ENCODE results near the gene MPST. TPM values are rescaled to one million over a fixed set of nuclear protein-coding genes. Genes with fewer than 3 reads are reported as not detected.

MPST gene
- total RNA-seq, 1 experiment from 2014 or later, result 66.6 TPM

DNA sequence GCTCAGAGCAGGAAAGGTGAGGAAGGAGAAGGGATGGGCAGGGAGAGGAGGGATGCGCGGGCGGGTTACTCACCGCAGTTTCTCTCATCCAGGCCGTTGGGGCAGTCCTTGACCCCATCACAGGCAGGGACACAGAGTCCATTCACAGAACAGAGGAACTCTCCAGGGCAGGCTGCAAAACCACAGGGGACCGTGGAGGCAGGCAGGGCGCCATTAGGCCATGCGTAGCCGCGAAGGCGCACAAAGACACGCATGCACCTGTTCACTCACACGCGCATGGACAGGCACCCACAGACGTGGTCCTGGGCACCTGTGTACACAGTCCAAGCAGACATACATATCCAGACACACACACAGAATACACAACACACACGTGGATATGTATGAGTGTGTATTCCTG lies 55.0 kb downstream of the MPST start:
- H3K4me3 ChIP-seq (ENCODE audit: low read depth, low read length, poor library complexity, severe bottlenecking), result no peak overlapping the region
- H3K9me3 ChIP-seq (ENCODE audit: low read depth, low read length, poor library complexity, severe bottlenecking), result no peaks in the 10 kb centered on the region
- no peak for DNase-seq (ENCODE audit: low spot score)
- intact Hi-C loops (cut with micrococcal nuclease; ENCODE audit: unreplicated experiment), result no loop called here
- no peaks in the 10 kb centered on the region for H3K36me3 ChIP-seq (ENCODE audit: insufficient read depth, low read length, poor library complexity, severe bottlenecking)
- no peak for TF ChIP-seq CTCF (conservative IDR thresholded peaks at IDR 0.05; ENCODE audit: low read depth, low read length)
- no peak for TF ChIP-seq EZH2 (IDR thresholded peaks at IDR 0.05; ENCODE audit: borderline replicate concordance, low read depth, low read length, poor library complexity, severe bottlenecking)
- POLR2A ChIA-PET (ENCODE audit: low non-redundant PET), result no interaction called here
- no peaks in the 10 kb centered on the region for H3K4me1 ChIP-seq (ENCODE audit: insufficient read depth, low read length, poor library complexity, severe bottlenecking)
- CTCF ChIA-PET, result no interaction called here
- H3K27me3 ChIP-seq (replicated peaks; ENCODE audit: insufficient read depth, low read depth, low read length, poor library complexity), result peaks cover 35% of the 10 kb centered on the region
- no TSS peak for BruUV-seq (replicated peaks)
- no peak overlapping the region for H3K27ac ChIP-seq (ENCODE audit: low read depth, low read length, poor library complexity, severe bottlenecking)

DNA sequence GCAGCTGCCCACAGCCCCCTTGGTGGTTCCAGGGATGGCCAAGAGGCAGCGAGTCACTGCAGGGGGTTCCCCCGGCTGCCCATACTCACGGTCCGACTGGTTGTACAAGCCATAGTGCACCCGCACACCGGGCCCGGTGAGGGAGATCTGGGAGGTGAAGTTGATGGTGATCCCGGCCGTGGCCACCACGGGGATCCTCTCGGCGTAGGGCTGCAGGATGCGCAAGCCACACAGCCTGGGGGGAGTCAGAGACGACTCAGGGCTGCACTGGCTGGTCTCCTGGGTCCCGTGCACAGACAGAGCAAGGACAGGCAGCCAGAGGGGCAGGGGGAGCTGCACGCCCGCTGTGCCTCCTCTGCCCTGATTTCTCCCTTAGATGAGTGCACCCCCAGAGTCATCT lies 55.5 kb downstream of the MPST start:
- no peaks in the 10 kb centered on the region for H3K4me1 ChIP-seq (ENCODE audit: insufficient read depth, low read length, poor library complexity, severe bottlenecking)
- H3K9me3 ChIP-seq (ENCODE audit: low read depth, low read length, poor library complexity, severe bottlenecking), result no peaks in the 10 kb centered on the region
- POLR2A ChIA-PET (ENCODE audit: low non-redundant PET), result no interaction called here
- TF ChIP-seq EZH2 (IDR thresholded peaks at IDR 0.05; ENCODE audit: borderline replicate concordance, low read depth, low read length, poor library complexity, severe bottlenecking) (no peak), CTCF (conservative IDR thresholded peaks at IDR 0.05; ENCODE audit: low read depth, low read length) (no peak)
- H3K27me3 ChIP-seq (replicated peaks; ENCODE audit: insufficient read depth, low read depth, low read length, poor library complexity), result peaks cover 30% of the 10 kb centered on the region
- no peak for DNase-seq (ENCODE audit: low spot score)
- no peak overlapping the region for H3K4me3 ChIP-seq (ENCODE audit: low read depth, low read length, poor library complexity, severe bottlenecking)
- H3K27ac ChIP-seq (ENCODE audit: low read depth, low read length, poor library complexity, severe bottlenecking), result no peak overlapping the region
- CTCF ChIA-PET, result interaction anchor here (0.6 kb wide), 1 partner anchor 78 kb away, joined by 3 read pairs; no protein-coding TSS in a partner anchor
- no peaks in the 10 kb centered on the region for H3K36me3 ChIP-seq (ENCODE audit: insufficient read depth, low read length, poor library complexity, severe bottlenecking)
- BruUV-seq (replicated peaks), result no TSS peak
- intact Hi-C loops (cut with micrococcal nuclease; ENCODE audit: unreplicated experiment), result loop anchor here (5.0 kb wide), 1 partner anchor 122 kb away; no protein-coding TSS in a partner anchor

DNA sequence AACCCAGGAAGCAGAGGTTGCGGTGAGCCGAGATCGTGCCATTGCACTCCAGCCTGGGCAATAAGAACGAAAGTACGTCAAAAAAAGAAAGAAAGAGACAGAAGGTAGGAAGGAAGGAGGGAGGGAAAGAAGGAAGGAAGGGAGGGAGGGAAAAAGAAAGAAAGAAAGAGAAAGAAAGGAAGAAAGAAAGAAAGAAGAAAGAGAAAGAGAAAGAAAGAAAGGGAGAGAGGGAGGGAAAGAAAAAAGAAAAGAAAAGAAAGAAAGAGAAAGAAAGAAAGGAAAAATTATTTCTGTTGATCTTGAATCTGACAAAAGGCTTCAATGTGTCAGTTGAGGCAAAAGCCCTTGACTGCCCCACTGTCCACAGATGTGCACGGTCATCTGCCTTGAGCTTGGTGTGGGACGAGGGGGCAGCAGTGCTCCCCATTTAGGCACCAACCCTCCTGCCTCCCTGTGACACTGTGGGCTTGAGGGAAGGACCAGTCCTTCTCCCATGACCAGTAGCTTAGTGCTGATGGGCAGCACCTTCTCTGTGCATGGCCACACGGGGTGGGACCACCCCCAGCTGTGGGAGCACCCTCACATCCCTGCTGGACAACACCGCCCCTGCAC lies 56.4 kb downstream of the MPST start:
- intact Hi-C loops (cut with micrococcal nuclease; ENCODE audit: unreplicated experiment), result loop anchor here (5.0 kb wide), 1 partner anchor 121 kb away; no protein-coding TSS in a partner anchor

More for the DNA sequence above, 56.4 kb downstream of the MPST start:
- no TSS peak for BruUV-seq (replicated peaks)
- ChIA-PET CTCF (interaction anchor here (0.6 kb wide), 1 partner anchor 77 kb away, joined by 3 read pairs; no protein-coding TSS in a partner anchor), POLR2A (ENCODE audit: low non-redundant PET) (no interaction called here)
- no peak overlapping the region for H3K4me3 ChIP-seq (ENCODE audit: low read depth, low read length, poor library complexity, severe bottlenecking)
- DNase-seq (ENCODE audit: low spot score), result no peak
- H3K27ac ChIP-seq (ENCODE audit: low read depth, low read length, poor library complexity, severe bottlenecking), result no peak overlapping the region
- no peaks in the 10 kb centered on the region for H3K36me3 ChIP-seq (ENCODE audit: insufficient read depth, low read length, poor library complexity, severe bottlenecking)
- no peaks in the 10 kb centered on the region for H3K4me1 ChIP-seq (ENCODE audit: insufficient read depth, low read length, poor library complexity, severe bottlenecking)
- TF ChIP-seq CTCF (conservative IDR thresholded peaks at IDR 0.05; ENCODE audit: low read depth, low read length), result no peak
- peaks cover 25% of the 10 kb centered on the region for H3K27me3 ChIP-seq (replicated peaks; ENCODE audit: insufficient read depth, low read depth, low read length, poor library complexity)
- no peaks in the 10 kb centered on the region for H3K9me3 ChIP-seq (ENCODE audit: low read depth, low read length, poor library complexity, severe bottlenecking)

Measured in A673 (cell line).